WTC11 (cell line): ENCODE data around the gene KCNK7. TPM values are rescaled to one million over a fixed set of nuclear protein-coding genes. Genes with fewer than 3 reads are reported as not detected.

ENCODE experiments used
- ELF4 ChIP-seq: sonication (generic); formaldehyde crosslinking; IDR thresholded peaks from 2 replicates; pipeline ENCODE4 v1.8.1; 2022; ENCODE audit warnings: low read depth, mild to moderate bottlenecking, moderate library complexity, missing genetic modification reagents
- FOXJ3 ChIP-seq: sonication (generic); formaldehyde crosslinking; IDR thresholded peaks from 2 replicates; pipeline ENCODE4 v1.9.0; 2021; ENCODE audit warnings: missing genetic modification reagents, mild to moderate bottlenecking, borderline replicate concordance
- FOXP1 ChIP-seq: sonication (generic); formaldehyde crosslinking; IDR thresholded peaks from 2 replicates; pipeline ENCODE4 v1.8.0; 2022; ENCODE audit warnings: missing genetic modification reagents, mild to moderate bottlenecking, moderate library complexity, borderline replicate concordance
- MXD4 ChIP-seq: fragments of 250-450 bp; sonication (Bioruptor Pico); IDR thresholded peaks from 2 replicates; pipeline ENCODE4 v1.8.0; 2021; ENCODE audit warnings: mild to moderate bottlenecking, moderate library complexity, borderline replicate concordance
- NFATC4 ChIP-seq: fragments of 250-450 bp; sonication (Bioruptor Pico); IDR thresholded peaks from 2 replicates; pipeline ENCODE4 v1.9.0; 2021; ENCODE audit warnings: mild to moderate bottlenecking
- NFYB ChIP-seq: sonication (generic); formaldehyde crosslinking; conservative IDR thresholded peaks from 2 replicates; pipeline ENCODE4 v1.8.0; 2022; ENCODE audit warnings: low read depth, missing genetic modification reagents
- NR2C2 ChIP-seq: sonication (generic); formaldehyde crosslinking; IDR thresholded peaks from 2 replicates; pipeline ENCODE4 v1.8.0; 2022; ENCODE audit warnings: mild to moderate bottlenecking, missing genetic modification reagents
- OVOL2 ChIP-seq: fragments of 250-450 bp; sonication (Bioruptor Pico); IDR thresholded peaks from 2 replicates; pipeline ENCODE4 v1.9.0; 2021; ENCODE audit warnings: mild to moderate bottlenecking, borderline replicate concordance
- PRRX2 ChIP-seq: fragments of 250-450 bp; sonication (Bioruptor Pico); IDR thresholded peaks from 2 replicates; pipeline ENCODE4 v1.8.0; 2021; ENCODE audit warnings: mild to moderate bottlenecking
- SMAD3 ChIP-seq: sonication (generic); formaldehyde crosslinking; IDR thresholded peaks from 2 replicates; pipeline ENCODE4 v1.8.0; 2022; ENCODE audit warnings: missing genetic modification reagents, mild to moderate bottlenecking, borderline replicate concordance
- TEAD1 ChIP-seq: sonication (generic); formaldehyde crosslinking; IDR thresholded peaks from 2 replicates; pipeline ENCODE4 v1.8.0; 2022; ENCODE audit warnings: mild to moderate bottlenecking, missing genetic modification reagents
- ZNF317 ChIP-seq: sonication (generic); formaldehyde crosslinking; IDR thresholded peaks from 2 replicates; pipeline ENCODE4 v1.8.1; 2023; ENCODE audit warnings: low read depth, mild to moderate bottlenecking, moderate library complexity, missing genetic modification reagents, borderline replicate concordance
- ZNF396 ChIP-seq: fragments of 250-450 bp; sonication (Bioruptor Pico); IDR thresholded peaks from 2 replicates; pipeline ENCODE4 v1.8.0; 2021; ENCODE audit warnings: mild to moderate bottlenecking, moderate library complexity, borderline replicate concordance
- ZNF423 ChIP-seq: fragments of 250-450 bp; sonication (Bioruptor Pico); IDR thresholded peaks from 2 replicates; pipeline ENCODE4 v2.1.2; 2022; ENCODE audit warnings: mild to moderate bottlenecking, moderate library complexity
- ZNF671 ChIP-seq: fragments of 250-450 bp; sonication (Bioruptor Pico); IDR thresholded peaks from 2 replicates; pipeline ENCODE4 v1.8.0; 2021; ENCODE audit warnings: mild to moderate bottlenecking
- total RNA-seq: library from RNA; stranded (reverse); gene quantifications from 3 replicates; pipeline ENCODE4 v1.2.3, GENCODE V29; 2021
- TF ChIP-seq, protein P1 (sequence below): sonication (generic); formaldehyde crosslinking; IDR thresholded peaks from 2 replicates; pipeline ENCODE4 v1.8.1; 2023; ENCODE audit warnings: mild to moderate bottlenecking, missing genetic modification reagents, moderate library complexity
- TF ChIP-seq, protein P2 (sequence below): sonication (generic); formaldehyde crosslinking; IDR thresholded peaks from 2 replicates; pipeline ENCODE4 v1.8.0; 2022; ENCODE audit warnings: mild to moderate bottlenecking, missing genetic modification reagents
- TF ChIP-seq, protein P3 (sequence below): fragments of 250-450 bp; sonication (Bioruptor Pico); IDR thresholded peaks from 2 replicates; pipeline ENCODE4 v1.9.0; 2021; ENCODE audit warnings: mild to moderate bottlenecking, borderline replicate concordance
- TF ChIP-seq, protein P4 (sequence below): sonication (generic); formaldehyde crosslinking; IDR thresholded peaks from 2 replicates; pipeline ENCODE4 v1.8.0; 2023; ENCODE audit warnings: missing genetic modification reagents, mild to moderate bottlenecking, borderline replicate concordance
- TF ChIP-seq, protein P5 (sequence below): sonication (generic); formaldehyde crosslinking; IDR thresholded peaks from 2 replicates; pipeline ENCODE4 v1.8.1; 2022; ENCODE audit warnings: mild to moderate bottlenecking, missing genetic modification reagents, moderate library complexity, borderline replicate concordance
- TF ChIP-seq, protein P6 (sequence below): fragments of 200-600 bp; IDR thresholded peaks from 2 replicates; pipeline ENCODE4 v1.8.0; 2022; ENCODE audit warnings: antibody characterized with exemption
- TF ChIP-seq, protein P7 (sequence below): sonication (generic); formaldehyde crosslinking; IDR thresholded peaks from 2 replicates; pipeline ENCODE4 v1.8.1; 2023; ENCODE audit warnings: mild to moderate bottlenecking, moderate library complexity, missing genetic modification reagents

KCNK7 gene
- total RNA-seq, 1 experiment from 2014 or later: 1.4 TPM

DNA sequence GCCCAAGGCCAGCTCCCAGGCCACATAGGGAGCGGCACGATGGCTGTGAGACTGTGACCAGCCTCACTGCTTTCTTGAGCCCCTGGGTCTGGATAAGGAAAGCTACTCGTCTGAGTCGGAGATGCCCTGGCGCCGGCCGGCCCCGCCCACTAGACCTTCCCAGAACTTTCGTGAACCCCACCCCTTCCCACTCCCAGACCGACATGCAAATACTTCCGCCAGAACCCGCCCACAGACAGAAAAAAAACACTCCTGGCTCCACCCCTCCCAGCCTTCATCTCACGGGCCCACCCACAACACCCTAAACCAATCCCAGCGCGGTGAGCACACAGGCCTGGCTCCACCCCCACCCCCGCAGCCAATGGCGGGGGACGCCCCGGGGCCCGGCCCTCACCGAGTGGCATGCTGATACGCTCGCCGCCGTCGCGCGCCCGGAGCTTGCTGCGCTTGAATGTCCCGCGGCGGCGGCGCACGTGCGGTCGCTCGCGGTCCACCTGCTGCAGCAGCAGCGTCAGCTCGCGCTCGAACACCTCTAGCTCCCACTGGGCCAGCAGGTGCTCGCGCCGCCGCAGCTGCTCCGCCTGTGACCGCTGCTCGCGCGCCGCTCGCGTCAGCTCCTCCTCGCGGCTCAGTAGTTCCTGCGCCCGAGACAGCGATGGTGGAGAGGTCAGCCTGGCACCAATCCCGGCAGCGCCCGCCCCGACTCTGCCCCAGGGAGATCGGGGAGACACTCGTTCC, 11.4 kb upstream of the KCNK7 start (continued):
- TF ChIP-seq, protein P1, sequence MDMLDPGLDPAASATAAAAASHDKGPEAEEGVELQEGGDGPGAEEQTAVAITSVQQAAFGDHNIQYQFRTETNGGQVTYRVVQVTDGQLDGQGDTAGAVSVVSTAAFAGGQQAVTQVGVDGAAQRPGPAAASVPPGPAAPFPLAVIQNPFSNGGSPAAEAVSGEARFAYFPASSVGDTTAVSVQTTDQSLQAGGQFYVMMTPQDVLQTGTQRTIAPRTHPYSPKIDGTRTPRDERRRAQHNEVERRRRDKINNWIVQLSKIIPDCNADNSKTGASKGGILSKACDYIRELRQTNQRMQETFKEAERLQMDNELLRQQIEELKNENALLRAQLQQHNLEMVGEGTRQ (CRISPR knock-in tag): peak; percentile 67
- TF ChIP-seq PRRX2 (CRISPR knock-in tag): no peak
- TF ChIP-seq OVOL2 (CRISPR knock-in tag): no peak
- TF ChIP-seq TEAD1 (CRISPR knock-in tag): peak; percentile 99
- TF ChIP-seq ZNF317: peak; percentile 81
- 0 out of 2 replicates have a peak, but pooled peaks have one; percentile 40 for TF ChIP-seq FOXJ3 (CRISPR knock-in tag)
- peak; percentile 98 for TF ChIP-seq SMAD3 (CRISPR knock-in tag)
- TF ChIP-seq NFYB (CRISPR knock-in tag): peak; percentile 71
- TF ChIP-seq, protein P2, sequence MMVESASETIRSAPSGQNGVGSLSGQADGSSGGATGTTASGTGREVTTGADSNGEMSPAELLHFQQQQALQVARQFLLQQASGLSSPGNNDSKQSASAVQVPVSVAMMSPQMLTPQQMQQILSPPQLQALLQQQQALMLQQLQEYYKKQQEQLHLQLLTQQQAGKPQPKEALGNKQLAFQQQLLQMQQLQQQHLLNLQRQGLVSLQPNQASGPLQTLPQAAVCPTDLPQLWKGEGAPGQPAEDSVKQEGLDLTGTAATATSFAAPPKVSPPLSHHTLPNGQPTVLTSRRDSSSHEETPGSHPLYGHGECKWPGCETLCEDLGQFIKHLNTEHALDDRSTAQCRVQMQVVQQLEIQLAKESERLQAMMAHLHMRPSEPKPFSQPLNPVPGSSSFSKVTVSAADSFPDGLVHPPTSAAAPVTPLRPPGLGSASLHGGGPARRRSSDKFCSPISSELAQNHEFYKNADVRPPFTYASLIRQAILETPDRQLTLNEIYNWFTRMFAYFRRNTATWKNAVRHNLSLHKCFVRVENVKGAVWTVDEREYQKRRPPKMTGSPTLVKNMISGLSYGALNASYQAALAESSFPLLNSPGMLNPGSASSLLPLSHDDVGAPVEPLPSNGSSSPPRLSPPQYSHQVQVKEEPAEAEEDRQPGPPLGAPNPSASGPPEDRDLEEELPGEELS (CRISPR knock-in tag): peak; percentile 99
- TF ChIP-seq, protein P3, sequence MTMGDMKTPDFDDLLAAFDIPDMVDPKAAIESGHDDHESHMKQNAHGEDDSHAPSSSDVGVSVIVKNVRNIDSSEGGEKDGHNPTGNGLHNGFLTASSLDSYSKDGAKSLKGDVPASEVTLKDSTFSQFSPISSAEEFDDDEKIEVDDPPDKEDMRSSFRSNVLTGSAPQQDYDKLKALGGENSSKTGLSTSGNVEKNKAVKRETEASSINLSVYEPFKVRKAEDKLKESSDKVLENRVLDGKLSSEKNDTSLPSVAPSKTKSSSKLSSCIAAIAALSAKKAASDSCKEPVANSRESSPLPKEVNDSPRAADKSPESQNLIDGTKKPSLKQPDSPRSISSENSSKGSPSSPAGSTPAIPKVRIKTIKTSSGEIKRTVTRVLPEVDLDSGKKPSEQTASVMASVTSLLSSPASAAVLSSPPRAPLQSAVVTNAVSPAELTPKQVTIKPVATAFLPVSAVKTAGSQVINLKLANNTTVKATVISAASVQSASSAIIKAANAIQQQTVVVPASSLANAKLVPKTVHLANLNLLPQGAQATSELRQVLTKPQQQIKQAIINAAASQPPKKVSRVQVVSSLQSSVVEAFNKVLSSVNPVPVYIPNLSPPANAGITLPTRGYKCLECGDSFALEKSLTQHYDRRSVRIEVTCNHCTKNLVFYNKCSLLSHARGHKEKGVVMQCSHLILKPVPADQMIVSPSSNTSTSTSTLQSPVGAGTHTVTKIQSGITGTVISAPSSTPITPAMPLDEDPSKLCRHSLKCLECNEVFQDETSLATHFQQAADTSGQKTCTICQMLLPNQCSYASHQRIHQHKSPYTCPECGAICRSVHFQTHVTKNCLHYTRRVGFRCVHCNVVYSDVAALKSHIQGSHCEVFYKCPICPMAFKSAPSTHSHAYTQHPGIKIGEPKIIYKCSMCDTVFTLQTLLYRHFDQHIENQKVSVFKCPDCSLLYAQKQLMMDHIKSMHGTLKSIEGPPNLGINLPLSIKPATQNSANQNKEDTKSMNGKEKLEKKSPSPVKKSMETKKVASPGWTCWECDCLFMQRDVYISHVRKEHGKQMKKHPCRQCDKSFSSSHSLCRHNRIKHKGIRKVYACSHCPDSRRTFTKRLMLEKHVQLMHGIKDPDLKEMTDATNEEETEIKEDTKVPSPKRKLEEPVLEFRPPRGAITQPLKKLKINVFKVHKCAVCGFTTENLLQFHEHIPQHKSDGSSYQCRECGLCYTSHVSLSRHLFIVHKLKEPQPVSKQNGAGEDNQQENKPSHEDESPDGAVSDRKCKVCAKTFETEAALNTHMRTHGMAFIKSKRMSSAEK: no peak
- TF ChIP-seq FOXP1 (CRISPR knock-in tag): peak; percentile 99
- TF ChIP-seq MXD4 (CRISPR knock-in tag): no peak
- TF ChIP-seq NR2C2: peak; percentile 82
- no peak for TF ChIP-seq ZNF396
- TF ChIP-seq, protein P4, sequence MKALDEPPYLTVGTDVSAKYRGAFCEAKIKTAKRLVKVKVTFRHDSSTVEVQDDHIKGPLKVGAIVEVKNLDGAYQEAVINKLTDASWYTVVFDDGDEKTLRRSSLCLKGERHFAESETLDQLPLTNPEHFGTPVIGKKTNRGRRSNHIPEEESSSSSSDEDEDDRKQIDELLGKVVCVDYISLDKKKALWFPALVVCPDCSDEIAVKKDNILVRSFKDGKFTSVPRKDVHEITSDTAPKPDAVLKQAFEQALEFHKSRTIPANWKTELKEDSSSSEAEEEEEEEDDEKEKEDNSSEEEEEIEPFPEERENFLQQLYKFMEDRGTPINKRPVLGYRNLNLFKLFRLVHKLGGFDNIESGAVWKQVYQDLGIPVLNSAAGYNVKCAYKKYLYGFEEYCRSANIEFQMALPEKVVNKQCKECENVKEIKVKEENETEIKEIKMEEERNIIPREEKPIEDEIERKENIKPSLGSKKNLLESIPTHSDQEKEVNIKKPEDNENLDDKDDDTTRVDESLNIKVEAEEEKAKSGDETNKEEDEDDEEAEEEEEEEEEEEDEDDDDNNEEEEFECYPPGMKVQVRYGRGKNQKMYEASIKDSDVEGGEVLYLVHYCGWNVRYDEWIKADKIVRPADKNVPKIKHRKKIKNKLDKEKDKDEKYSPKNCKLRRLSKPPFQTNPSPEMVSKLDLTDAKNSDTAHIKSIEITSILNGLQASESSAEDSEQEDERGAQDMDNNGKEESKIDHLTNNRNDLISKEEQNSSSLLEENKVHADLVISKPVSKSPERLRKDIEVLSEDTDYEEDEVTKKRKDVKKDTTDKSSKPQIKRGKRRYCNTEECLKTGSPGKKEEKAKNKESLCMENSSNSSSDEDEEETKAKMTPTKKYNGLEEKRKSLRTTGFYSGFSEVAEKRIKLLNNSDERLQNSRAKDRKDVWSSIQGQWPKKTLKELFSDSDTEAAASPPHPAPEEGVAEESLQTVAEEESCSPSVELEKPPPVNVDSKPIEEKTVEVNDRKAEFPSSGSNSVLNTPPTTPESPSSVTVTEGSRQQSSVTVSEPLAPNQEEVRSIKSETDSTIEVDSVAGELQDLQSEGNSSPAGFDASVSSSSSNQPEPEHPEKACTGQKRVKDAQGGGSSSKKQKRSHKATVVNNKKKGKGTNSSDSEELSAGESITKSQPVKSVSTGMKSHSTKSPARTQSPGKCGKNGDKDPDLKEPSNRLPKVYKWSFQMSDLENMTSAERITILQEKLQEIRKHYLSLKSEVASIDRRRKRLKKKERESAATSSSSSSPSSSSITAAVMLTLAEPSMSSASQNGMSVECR (CRISPR knock-in tag): peak; percentile 98
- no peak for TF ChIP-seq ZNF671 (CRISPR knock-in tag)
- TF ChIP-seq, protein P5, sequence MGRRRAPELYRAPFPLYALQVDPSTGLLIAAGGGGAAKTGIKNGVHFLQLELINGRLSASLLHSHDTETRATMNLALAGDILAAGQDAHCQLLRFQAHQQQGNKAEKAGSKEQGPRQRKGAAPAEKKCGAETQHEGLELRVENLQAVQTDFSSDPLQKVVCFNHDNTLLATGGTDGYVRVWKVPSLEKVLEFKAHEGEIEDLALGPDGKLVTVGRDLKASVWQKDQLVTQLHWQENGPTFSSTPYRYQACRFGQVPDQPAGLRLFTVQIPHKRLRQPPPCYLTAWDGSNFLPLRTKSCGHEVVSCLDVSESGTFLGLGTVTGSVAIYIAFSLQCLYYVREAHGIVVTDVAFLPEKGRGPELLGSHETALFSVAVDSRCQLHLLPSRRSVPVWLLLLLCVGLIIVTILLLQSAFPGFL (CRISPR knock-in tag): 0 out of 2 replicates have a peak, but pooled peaks have one; percentile 62
- TF ChIP-seq ZNF423: no peak
- TF ChIP-seq NFATC4: no peak
- TF ChIP-seq, protein P6, sequence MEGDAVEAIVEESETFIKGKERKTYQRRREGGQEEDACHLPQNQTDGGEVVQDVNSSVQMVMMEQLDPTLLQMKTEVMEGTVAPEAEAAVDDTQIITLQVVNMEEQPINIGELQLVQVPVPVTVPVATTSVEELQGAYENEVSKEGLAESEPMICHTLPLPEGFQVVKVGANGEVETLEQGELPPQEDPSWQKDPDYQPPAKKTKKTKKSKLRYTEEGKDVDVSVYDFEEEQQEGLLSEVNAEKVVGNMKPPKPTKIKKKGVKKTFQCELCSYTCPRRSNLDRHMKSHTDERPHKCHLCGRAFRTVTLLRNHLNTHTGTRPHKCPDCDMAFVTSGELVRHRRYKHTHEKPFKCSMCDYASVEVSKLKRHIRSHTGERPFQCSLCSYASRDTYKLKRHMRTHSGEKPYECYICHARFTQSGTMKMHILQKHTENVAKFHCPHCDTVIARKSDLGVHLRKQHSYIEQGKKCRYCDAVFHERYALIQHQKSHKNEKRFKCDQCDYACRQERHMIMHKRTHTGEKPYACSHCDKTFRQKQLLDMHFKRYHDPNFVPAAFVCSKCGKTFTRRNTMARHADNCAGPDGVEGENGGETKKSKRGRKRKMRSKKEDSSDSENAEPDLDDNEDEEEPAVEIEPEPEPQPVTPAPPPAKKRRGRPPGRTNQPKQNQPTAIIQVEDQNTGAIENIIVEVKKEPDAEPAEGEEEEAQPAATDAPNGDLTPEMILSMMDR: no peak
- TF ChIP-seq, protein P7, sequence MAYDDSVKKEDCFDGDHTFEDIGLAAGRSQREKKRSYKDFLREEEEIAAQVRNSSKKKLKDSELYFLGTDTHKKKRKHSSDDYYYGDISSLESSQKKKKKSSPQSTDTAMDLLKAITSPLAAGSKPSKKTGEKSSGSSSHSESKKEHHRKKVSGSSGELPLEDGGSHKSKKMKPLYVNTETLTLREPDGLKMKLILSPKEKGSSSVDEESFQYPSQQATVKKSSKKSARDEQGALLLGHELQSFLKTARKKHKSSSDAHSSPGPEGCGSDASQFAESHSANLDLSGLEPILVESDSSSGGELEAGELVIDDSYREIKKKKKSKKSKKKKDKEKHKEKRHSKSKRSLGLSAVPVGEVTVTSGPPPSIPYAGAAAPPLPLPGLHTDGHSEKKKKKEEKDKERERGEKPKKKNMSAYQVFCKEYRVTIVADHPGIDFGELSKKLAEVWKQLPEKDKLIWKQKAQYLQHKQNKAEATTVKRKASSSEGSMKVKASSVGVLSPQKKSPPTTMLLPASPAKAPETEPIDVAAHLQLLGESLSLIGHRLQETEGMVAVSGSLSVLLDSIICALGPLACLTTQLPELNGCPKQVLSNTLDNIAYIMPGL (CRISPR knock-in tag): peak; percentile 86
- TF ChIP-seq ELF4 (CRISPR knock-in tag): peak; percentile 97
